ENCODE data around the gene NGB.

GRCh38 chr14:77276959-77277358 lies 6.0 kb upstream of the NGB start:
- no peak for TF ChIP-seq EZH2 (IDR thresholded peaks at IDR 0.05)
- TF ChIP-seq POLR2AphosphoS5 (IDR thresholded peaks at IDR 0.05; ENCODE audit: borderline replicate concordance, low read depth, low read length), result no peak
- no peak for TF ChIP-seq FOXP2 (optimal IDR thresholded peaks at IDR 0.05; ENCODE audit: control extremely low read depth, extremely low read length, insufficient read depth)

Measured in SK-N-MC (cell line).